A549 (cell line): ENCODE results near the gene KCNK3.

Experiments used
- BHLHE40 ChIP-seq: IDR thresholded peaks from 2 replicates; pipeline ENCODE4 v1.6.1; 2012; ENCODE audit warnings: low read depth, low read length, inconsistent platforms
- CBX8 ChIP-seq: fragments of 200-600 bp; sonication (generic); IDR thresholded peaks from 2 replicates; pipeline ENCODE4 v1.6.1; 2016
- CTCF ChIP-seq: fragments of >200 bp; sonication (Bioruptor Twin); formaldehyde crosslinking; IDR thresholded peaks from 3 replicates; pipeline ENCODE4 v1.5.1; 2016
- EP300 ChIP-seq, 2 experiments: fragments of >200 bp; sonication (Bioruptor Twin); formaldehyde crosslinking; IDR thresholded peaks; 2 replicates in 1 of 2; 3 replicates in 1 of 2; pipeline ENCODE4 v1.6.1; 2016 to 2017
- HDAC2 ChIP-seq: fragments of 200-600 bp; sonication (generic); IDR thresholded peaks from 2 replicates; pipeline ENCODE4 v1.6.1; 2016
- HEYL ChIP-seq: fragments of 250-450 bp; sonication (Bioruptor Pico); IDR thresholded peaks from 2 replicates; pipeline ENCODE4 v1.8.0; 2021; ENCODE audit warnings: mild to moderate bottlenecking, moderate library complexity
- JUN ChIP-seq, 2 experiments: fragments of >200 bp; sonication (Bioruptor Twin); formaldehyde crosslinking; IDR thresholded peaks; 2 replicates in 1 of 2; 3 replicates in 1 of 2; pipeline ENCODE4 v1.6.1; 2016 to 2017
- KDM5A ChIP-seq: fragments of 200-600 bp; sonication (generic); IDR thresholded peaks from 2 replicates; pipeline ENCODE4 v1.6.1; 2016; ENCODE audit warnings: antibody characterized with exemption, mild to moderate bottlenecking
- MAX ChIP-seq: IDR thresholded peaks from 2 replicates; pipeline ENCODE4 v1.6.1; 2012
- POLR2A ChIP-seq: IDR thresholded peaks from 2 replicates; pipeline ENCODE4 v1.6.1; 2012; ENCODE audit warnings: mild to moderate bottlenecking, low read length
- REST ChIP-seq: fragments of 200-600 bp; sonication (generic); IDR thresholded peaks from 2 replicates; pipeline ENCODE4 v1.6.1; 2016; ENCODE audit warnings: antibody characterized with exemption, mild to moderate bottlenecking, moderate library complexity
- SMC3 ChIP-seq: fragments of >200 bp; sonication (Bioruptor Twin); formaldehyde crosslinking; IDR thresholded peaks from 3 replicates; pipeline ENCODE4 v1.6.1; 2018; ENCODE audit warnings: inconsistent platforms
- USF2 ChIP-seq: fragments of 450-650 bp; IDR thresholded peaks from 2 replicates; pipeline ENCODE4 v1.6.1; 2014; ENCODE audit warnings: antibody characterized with exemption

GRCh38 chr2:26739514-26739913, 47.0 kb downstream of the KCNK3 start:
- no peak for TF ChIP-seq CTCF
- no peak for TF ChIP-seq BHLHE40
- TF ChIP-seq JUN (IDR thresholded peaks at IDR 0.05) = no peak
- no peak for TF ChIP-seq CBX8
- TF ChIP-seq REST = no peak
- TF ChIP-seq SMC3 = no peak
- no peak for TF ChIP-seq HEYL (CRISPR knock-in tag)
- no peak for TF ChIP-seq POLR2A
- no peak for TF ChIP-seq MAX
- TF ChIP-seq KDM5A = no peak
- TF ChIP-seq USF2 = no peak
- TF ChIP-seq HDAC2 = no peak
- TF ChIP-seq EP300 (IDR thresholded peaks at IDR 0.05) = no peak
